Suprapubic skin (tissue), 4 donors: ENCODE data around the gene SRXN1. TPM values are rescaled to one million over a fixed set of nuclear protein-coding genes. Genes with fewer than 3 reads are reported as not detected.

Experiments used
- DNase-seq, 2 donors: peaks; one replicate each; pipeline ENCODE4 v3.0.0-alpha.2; 2019; ENCODE audit warnings: low spot score in 2 of 2
- H3K27ac ChIP-seq: fragments of 200-600 bp; sonication (generic); one replicate; pipeline ENCODE4 v1.5.1; 2019
- H3K27me3 ChIP-seq: fragments of 200-600 bp; sonication (generic); one replicate; pipeline ENCODE4 v1.5.1; 2019
- H3K36me3 ChIP-seq: fragments of 200-600 bp; sonication (generic); one replicate; pipeline ENCODE4 v1.5.1; 2019
- H3K4me1 ChIP-seq: fragments of 200-600 bp; sonication (generic); one replicate; pipeline ENCODE4 v1.5.1; 2019
- H3K4me3 ChIP-seq: fragments of 200-600 bp; sonication (generic); one replicate; pipeline ENCODE4 v1.5.1; 2019; ENCODE audit warnings: mild to moderate bottlenecking
- H3K9me3 ChIP-seq: fragments of 200-600 bp; sonication (generic); one replicate; pipeline ENCODE4 v1.5.1; 2019
- CTCF ChIP-seq, 2 donors: fragments of 200-600 bp in 1 of 2; fragments of 450-650 bp in 1 of 2; sonication (generic) in 1 of 2; IDR thresholded peaks; one replicate each; pipeline ENCODE4 v1.5.1; 2016 to 2019; ENCODE audit warnings: antibody characterized with exemption in 2 of 2, mild to moderate bottlenecking in 1 of 2, moderate library complexity in 1 of 2
- EP300 ChIP-seq: sonication (generic); formaldehyde crosslinking; IDR thresholded peaks from one replicate; pipeline ENCODE4 v1.6.1; 2017; ENCODE audit warnings: antibody characterized with exemption
- POLR2A ChIP-seq, 2 donors: fragments of 450-650 bp; IDR thresholded peaks; one replicate each; pipeline ENCODE4 v1.6.1; 2017; ENCODE audit warnings: antibody characterized with exemption in 2 of 2, mild to moderate bottlenecking in 2 of 2, moderate library complexity in 2 of 2
- POLR2AphosphoS5 ChIP-seq, 3 donors: sonication (generic); formaldehyde crosslinking; IDR thresholded peaks; one replicate each; pipeline ENCODE4 v1.6.1; 2017; ENCODE audit warnings: antibody characterized with exemption in 3 of 3
- WGBS: methylation state at CpG from one replicate; pipeline ENCODE4 v1.1.5; 2018; 5-methylcytosine and 5-hydroxymethylcytosine counted together
- total RNA-seq, 4 donors: library from RNA; depleted of rRNA; stranded (reverse); fragments of >200 nt; gene quantifications; one replicate each; pipeline ENCODE4 v1.1.0, GENCODE V29; 2016

The SRXN1 gene
- total RNA-seq, 4 donors from 2014 or later: 7.8 to 27.7 (median 21.0) TPM

- no peak overlapping the region for H3K27ac ChIP-seq
- no peak overlapping the region for H3K4me3 ChIP-seq
- H3K36me3 ChIP-seq: no peaks in the 10 kb centered on the region
- WGBS: 48% methylated on average over 5 of the region's 5 CpGs
- no peaks in the 10 kb centered on the region for H3K9me3 ChIP-seq
- no peaks in the 10 kb centered on the region for H3K4me1 ChIP-seq
- no peak for TF ChIP-seq POLR2A (IDR thresholded peaks at IDR 0.05)
- no peak for TF ChIP-seq EP300
- no peak for TF ChIP-seq CTCF (IDR thresholded peaks at IDR 0.05)
- TF ChIP-seq POLR2AphosphoS5 (IDR thresholded peaks at IDR 0.05): no peak
- no peak for DNase-seq
- peaks cover 80% of the 10 kb centered on the region for H3K27me3 ChIP-seq
Measured at GRCh38 chr20:618980-619379, 34.0 kb downstream of the SRXN1 start.

GRCh38 chr20:617934-618690, 34.9 kb downstream of the SRXN1 start:
- Histone ChIP-seq H3K9me3 (no peaks in the 10 kb centered on the region), H3K4me1 (no peaks in the 10 kb centered on the region), H3K27me3 (peaks cover 78% of the 10 kb centered on the region), H3K4me3 (no peak overlapping the region), H3K36me3 (no peaks in the 10 kb centered on the region), H3K27ac (no peak overlapping the region)
- 80% methylated on average over 4 of the region's 4 CpGs for WGBS
- no peak for TF ChIP-seq EP300
- no peak for TF ChIP-seq POLR2A (IDR thresholded peaks at IDR 0.05)
- TF ChIP-seq CTCF (IDR thresholded peaks at IDR 0.05): no peak
- no peak for TF ChIP-seq POLR2AphosphoS5 (IDR thresholded peaks at IDR 0.05)
- DNase-seq: no peak

GRCh38 chr20:615514-615913, 37.5 kb downstream of the SRXN1 start:
- WGBS: 78% methylated on average over 4 of the region's 4 CpGs
- H3K27me3 ChIP-seq: peaks cover 80% of the 10 kb centered on the region
- peaks cover 12% of the 10 kb centered on the region for H3K4me1 ChIP-seq
- no peaks in the 10 kb centered on the region for H3K36me3 ChIP-seq
- DNase-seq: no peak
- no peaks in the 10 kb centered on the region for H3K9me3 ChIP-seq
- no peak overlapping the region for H3K27ac ChIP-seq
- H3K4me3 ChIP-seq: no peak overlapping the region
- no peak for TF ChIP-seq POLR2A (IDR thresholded peaks at IDR 0.05)
- TF ChIP-seq EP300: no peak
- no peak for TF ChIP-seq CTCF (IDR thresholded peaks at IDR 0.05)
- no peak for TF ChIP-seq POLR2AphosphoS5 (IDR thresholded peaks at IDR 0.05)

GRCh38 chr20:611843-612185, 41.2 kb downstream of the SRXN1 start:
- Histone ChIP-seq H3K4me1 (peaks cover 21% of the 10 kb centered on the region), H3K27me3 (peaks cover 78% of the 10 kb centered on the region), H3K27ac (no peak overlapping the region), H3K9me3 (no peaks in the 10 kb centered on the region), H3K36me3 (no peaks in the 10 kb centered on the region), H3K4me3 (no peak overlapping the region)
- no peak for DNase-seq
- TF ChIP-seq EP300: no peak
- no peak for TF ChIP-seq CTCF (IDR thresholded peaks at IDR 0.05)
- TF ChIP-seq POLR2A (IDR thresholded peaks at IDR 0.05): no peak
- TF ChIP-seq POLR2AphosphoS5 (IDR thresholded peaks at IDR 0.05): no peak
- 32% methylated on average over 7 of the region's 8 CpGs for WGBS

- Histone ChIP-seq H3K36me3 (no peaks in the 10 kb centered on the region), H3K27ac (no peak overlapping the region), H3K4me1 (peaks cover 21% of the 10 kb centered on the region), H3K4me3 (no peak overlapping the region), H3K9me3 (no peaks in the 10 kb centered on the region), H3K27me3 (peaks cover 73% of the 10 kb centered on the region)
- TF ChIP-seq POLR2A (IDR thresholded peaks at IDR 0.05) (no peak), POLR2AphosphoS5 (IDR thresholded peaks at IDR 0.05) (no peak), EP300 (no peak), CTCF (IDR thresholded peaks at IDR 0.05) (no peak)
- WGBS: 27% methylated on average over 18 of the region's 24 CpGs
- DNase-seq: no peak
Measured at GRCh38 chr20:611047-611842, 41.8 kb downstream of the SRXN1 start.
